ENCODE results near the gene UBE2G1.

The UBE2G1 gene

GRCh38 chr17:4314179-4314578 lies 52.3 kb downstream of the UBE2G1 start:
- H3K9me3 ChIP-seq (ENCODE audit: control insufficient read depth in 1 of 2, low read length in 2 of 2): no peaks in the 10 kb centered on the region
- H3K27ac ChIP-seq (ENCODE audit: low read length): no peak overlapping the region
- no peak overlapping the region for H3K4me3 ChIP-seq (ENCODE audit: low read depth in 1 of 2, low read length in 2 of 2)
- H3K4me1 ChIP-seq (ENCODE audit: control insufficient read depth in 1 of 2, insufficient read depth in 2 of 2, low read length in 2 of 2): peaks cover 19 to 45% of the 10 kb centered on the region in 2 donors
- no peaks in the 10 kb centered on the region for H3K36me3 ChIP-seq (ENCODE audit: control insufficient read depth in 1 of 2, insufficient read depth in 2 of 2, low read length in 2 of 2)
- H3K27me3 ChIP-seq (ENCODE audit: low read depth, low read length): no peaks in the 10 kb centered on the region

GRCh38 chr17:4313221-4314114 lies 53.0 kb downstream of the UBE2G1 start:
- no peaks in the 10 kb centered on the region for H3K27me3 ChIP-seq (ENCODE audit: low read depth, low read length)
- H3K9me3 ChIP-seq (ENCODE audit: control insufficient read depth in 1 of 2, low read length in 2 of 2): no peaks in the 10 kb centered on the region
- peak overlapping the region in 1 of 2 donors; percentile 9 for H3K4me3 ChIP-seq (ENCODE audit: low read depth in 1 of 2, low read length in 2 of 2)
- peaks cover 19 to 49% of the 10 kb centered on the region in 2 donors for H3K4me1 ChIP-seq (ENCODE audit: control insufficient read depth in 1 of 2, insufficient read depth in 2 of 2, low read length in 2 of 2)
- no peaks in the 10 kb centered on the region for H3K36me3 ChIP-seq (ENCODE audit: control insufficient read depth in 1 of 2, insufficient read depth in 2 of 2, low read length in 2 of 2)
- H3K27ac ChIP-seq (ENCODE audit: low read length): peak overlapping the region; percentile 1

GRCh38 chr17:4310354-4311060 lies 56.0 kb downstream of the UBE2G1 start:
- Histone ChIP-seq H3K4me3 (ENCODE audit: low read depth in 1 of 2, low read length in 2 of 2) (no peak overlapping the region), H3K27ac (ENCODE audit: low read length) (no peak overlapping the region), H3K27me3 (ENCODE audit: low read depth, low read length) (no peaks in the 10 kb centered on the region), H3K36me3 (ENCODE audit: control insufficient read depth in 1 of 2, insufficient read depth in 2 of 2, low read length in 2 of 2) (peaks cover 8 to 10% of the 10 kb centered on the region in 2 donors), H3K4me1 (ENCODE audit: control insufficient read depth in 1 of 2, insufficient read depth in 2 of 2, low read length in 2 of 2) (peaks cover 19 to 27% of the 10 kb centered on the region in 2 donors), H3K9me3 (ENCODE audit: control insufficient read depth in 1 of 2, low read length in 2 of 2) (no peaks in the 10 kb centered on the region)

GRCh38 chr17:4309897-4310296 lies 56.6 kb downstream of the UBE2G1 start:
- H3K27ac ChIP-seq (ENCODE audit: low read length): no peak overlapping the region
- H3K9me3 ChIP-seq (ENCODE audit: control insufficient read depth in 1 of 2, low read length in 2 of 2): no peaks in the 10 kb centered on the region
- peaks cover 19 to 27% of the 10 kb centered on the region in 2 donors for H3K4me1 ChIP-seq (ENCODE audit: control insufficient read depth in 1 of 2, insufficient read depth in 2 of 2, low read length in 2 of 2)
- H3K4me3 ChIP-seq (ENCODE audit: low read depth in 1 of 2, low read length in 2 of 2): no peak overlapping the region
- peaks cover 8 to 10% of the 10 kb centered on the region in 2 donors for H3K36me3 ChIP-seq (ENCODE audit: control insufficient read depth in 1 of 2, insufficient read depth in 2 of 2, low read length in 2 of 2)
- no peaks in the 10 kb centered on the region for H3K27me3 ChIP-seq (ENCODE audit: low read depth, low read length)

- Histone ChIP-seq H3K36me3 (ENCODE audit: control insufficient read depth in 1 of 2, insufficient read depth in 2 of 2, low read length in 2 of 2) (peaks cover 10 to 15% of the 10 kb centered on the region in 2 donors), H3K9me3 (ENCODE audit: control insufficient read depth in 1 of 2, low read length in 2 of 2) (no peaks in the 10 kb centered on the region), H3K4me3 (ENCODE audit: low read depth in 1 of 2, low read length in 2 of 2) (no peak overlapping the region), H3K27ac (ENCODE audit: low read length) (no peak overlapping the region), H3K4me1 (ENCODE audit: control insufficient read depth in 1 of 2, insufficient read depth in 2 of 2, low read length in 2 of 2) (peaks cover 12 to 31% of the 10 kb centered on the region in 2 donors), H3K27me3 (ENCODE audit: low read depth, low read length) (no peaks in the 10 kb centered on the region)
Observed at GRCh38 chr17:4307179-4307930, 59.1 kb downstream of the UBE2G1 start.

GRCh38 chr17:4305224-4305623 lies 61.3 kb downstream of the UBE2G1 start:
- Histone ChIP-seq H3K27ac (ENCODE audit: low read length) (no peak overlapping the region), H3K27me3 (ENCODE audit: low read depth, low read length) (no peaks in the 10 kb centered on the region), H3K9me3 (ENCODE audit: control insufficient read depth in 1 of 2, low read length in 2 of 2) (no peaks in the 10 kb centered on the region), H3K36me3 (ENCODE audit: control insufficient read depth in 1 of 2, insufficient read depth in 2 of 2, low read length in 2 of 2) (peaks cover 10 to 18% of the 10 kb centered on the region in 2 donors), H3K4me3 (ENCODE audit: low read depth in 1 of 2, low read length in 2 of 2) (no peak overlapping the region), H3K4me1 (ENCODE audit: control insufficient read depth in 1 of 2, insufficient read depth in 2 of 2, low read length in 2 of 2) (peaks cover 10 to 17% of the 10 kb centered on the region in 2 donors)

- peaks cover 3 to 10% of the 10 kb centered on the region in 2 donors for H3K4me1 ChIP-seq (ENCODE audit: control insufficient read depth in 1 of 2, insufficient read depth in 2 of 2, low read length in 2 of 2)
- no peaks in the 10 kb centered on the region for H3K27me3 ChIP-seq (ENCODE audit: low read depth, low read length)
- no peak overlapping the region for H3K27ac ChIP-seq (ENCODE audit: low read length)
- H3K36me3 ChIP-seq (ENCODE audit: control insufficient read depth in 1 of 2, insufficient read depth in 2 of 2, low read length in 2 of 2): peaks cover 10 to 18% of the 10 kb centered on the region in 2 donors
- no peaks in the 10 kb centered on the region for H3K9me3 ChIP-seq (ENCODE audit: control insufficient read depth in 1 of 2, low read length in 2 of 2)
- no peak overlapping the region for H3K4me3 ChIP-seq (ENCODE audit: low read depth in 1 of 2, low read length in 2 of 2)
Observed at GRCh38 chr17:4304417-4305027, 62.0 kb downstream of the UBE2G1 start.

GRCh38 chr17:4301066-4301465 lies 65.4 kb downstream of the UBE2G1 start:
- Histone ChIP-seq H3K4me3 (ENCODE audit: low read depth in 1 of 2, low read length in 2 of 2) (no peak overlapping the region), H3K36me3 (ENCODE audit: control insufficient read depth in 1 of 2, insufficient read depth in 2 of 2, low read length in 2 of 2) (peaks cover 11 to 13% of the 10 kb centered on the region in 2 donors), H3K27ac (ENCODE audit: low read length) (no peak overlapping the region), H3K9me3 (ENCODE audit: control insufficient read depth in 1 of 2, low read length in 2 of 2) (no peaks in the 10 kb centered on the region), H3K27me3 (ENCODE audit: low read depth, low read length) (no peaks in the 10 kb centered on the region), H3K4me1 (ENCODE audit: control insufficient read depth in 1 of 2, insufficient read depth in 2 of 2, low read length in 2 of 2) (peaks cover 0 to 4% of the 10 kb centered on the region in 2 donors)

GRCh38 chr17:4297351-4297750 lies 69.1 kb downstream of the UBE2G1 start:
- H3K9me3 ChIP-seq (ENCODE audit: control insufficient read depth in 1 of 2, low read length in 2 of 2): no peaks in the 10 kb centered on the region
- no peak overlapping the region for H3K4me3 ChIP-seq (ENCODE audit: low read depth in 1 of 2, low read length in 2 of 2)
- H3K27ac ChIP-seq (ENCODE audit: low read length): no peak overlapping the region
- H3K27me3 ChIP-seq (ENCODE audit: low read depth, low read length): no peaks in the 10 kb centered on the region
- no peaks in the 10 kb centered on the region for H3K4me1 ChIP-seq (ENCODE audit: control insufficient read depth in 1 of 2, insufficient read depth in 2 of 2, low read length in 2 of 2)
- peaks cover 7 to 17% of the 10 kb centered on the region in 2 donors for H3K36me3 ChIP-seq (ENCODE audit: control insufficient read depth in 1 of 2, insufficient read depth in 2 of 2, low read length in 2 of 2)

GRCh38 chr17:4295686-4296085 lies 70.8 kb downstream of the UBE2G1 start:
- no peaks in the 10 kb centered on the region for H3K27me3 ChIP-seq (ENCODE audit: low read depth, low read length)

More at GRCh38 chr17:4295686-4296085, 70.8 kb downstream of the UBE2G1 start:
- Histone ChIP-seq H3K4me1 (ENCODE audit: control insufficient read depth in 1 of 2, insufficient read depth in 2 of 2, low read length in 2 of 2) (no peaks in the 10 kb centered on the region), H3K27ac (ENCODE audit: low read length) (no peak overlapping the region), H3K9me3 (ENCODE audit: control insufficient read depth in 1 of 2, low read length in 2 of 2) (no peaks in the 10 kb centered on the region), H3K4me3 (ENCODE audit: low read depth in 1 of 2, low read length in 2 of 2) (no peak overlapping the region), H3K36me3 (ENCODE audit: control insufficient read depth in 1 of 2, insufficient read depth in 2 of 2, low read length in 2 of 2) (peaks cover 4 to 17% of the 10 kb centered on the region in 2 donors)
